ENCODE measurements around the gene SNX25. TPM values are rescaled to one million over a fixed set of nuclear protein-coding genes. Genes with fewer than 3 reads are reported as not detected.

Gene SNX25
- total and polyA plus RNA-seq, 8 donors = 2.6 to 36.8 (median 8.3) TPM

GRCh38 chr4:185408432-185408831 lies 199.0 kb downstream of the SNX25 start:
- Histone ChIP-seq H3K27ac (no peak overlapping the region), H3K4me3 (no peak overlapping the region), H3K4me1 (no peaks in the 10 kb centered on the region), H3K9me3 (no peaks in the 10 kb centered on the region), H3K36me3 (peaks cover 17 to 83% (median 80%) of the 10 kb centered on the region in 4 donors), H3K27me3 (no peaks in the 10 kb centered on the region)
- intact Hi-C loops (cut with DNase I; ENCODE audit: low total_unique reads) = no loop called here
- DNase-seq = no peak
- 91 to 95% (median 93%) methylated on average over 2 of the region's 2 CpGs for WGBS, 5 donors
- TF ChIP-seq POLR2A (IDR thresholded peaks at IDR 0.05) = no peak
- no peak for TF ChIP-seq POLR2AphosphoS5 (IDR thresholded peaks at IDR 0.05)
- no peak for TF ChIP-seq EP300 (IDR thresholded peaks at IDR 0.05)
- TF ChIP-seq, protein P1, sequence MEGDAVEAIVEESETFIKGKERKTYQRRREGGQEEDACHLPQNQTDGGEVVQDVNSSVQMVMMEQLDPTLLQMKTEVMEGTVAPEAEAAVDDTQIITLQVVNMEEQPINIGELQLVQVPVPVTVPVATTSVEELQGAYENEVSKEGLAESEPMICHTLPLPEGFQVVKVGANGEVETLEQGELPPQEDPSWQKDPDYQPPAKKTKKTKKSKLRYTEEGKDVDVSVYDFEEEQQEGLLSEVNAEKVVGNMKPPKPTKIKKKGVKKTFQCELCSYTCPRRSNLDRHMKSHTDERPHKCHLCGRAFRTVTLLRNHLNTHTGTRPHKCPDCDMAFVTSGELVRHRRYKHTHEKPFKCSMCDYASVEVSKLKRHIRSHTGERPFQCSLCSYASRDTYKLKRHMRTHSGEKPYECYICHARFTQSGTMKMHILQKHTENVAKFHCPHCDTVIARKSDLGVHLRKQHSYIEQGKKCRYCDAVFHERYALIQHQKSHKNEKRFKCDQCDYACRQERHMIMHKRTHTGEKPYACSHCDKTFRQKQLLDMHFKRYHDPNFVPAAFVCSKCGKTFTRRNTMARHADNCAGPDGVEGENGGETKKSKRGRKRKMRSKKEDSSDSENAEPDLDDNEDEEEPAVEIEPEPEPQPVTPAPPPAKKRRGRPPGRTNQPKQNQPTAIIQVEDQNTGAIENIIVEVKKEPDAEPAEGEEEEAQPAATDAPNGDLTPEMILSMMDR (IDR thresholded peaks at IDR 0.05) = no peak

GRCh38 chr4:185411849-185412248 lies 202.5 kb downstream of the SNX25 start:
- Histone ChIP-seq H3K36me3 (peaks cover 9 to 80% (median 71%) of the 10 kb centered on the region in 4 donors), H3K9me3 (no peaks in the 10 kb centered on the region), H3K27me3 (no peaks in the 10 kb centered on the region), H3K4me1 (no peaks in the 10 kb centered on the region), H3K27ac (no peak overlapping the region), H3K4me3 (no peak overlapping the region)
- no peak for DNase-seq
- TF ChIP-seq EP300 (IDR thresholded peaks at IDR 0.05) (no peak), POLR2AphosphoS5 (IDR thresholded peaks at IDR 0.05) (no peak), POLR2A (IDR thresholded peaks at IDR 0.05) (no peak)
- TF ChIP-seq, protein P1 (IDR thresholded peaks at IDR 0.05) = no peak
- intact Hi-C loops (cut with DNase I; ENCODE audit: low total_unique reads) = no loop called here
- 79 to 89% (median 84%) methylated on average over 5 of the region's 5 CpGs for WGBS, 5 donors

DNA sequence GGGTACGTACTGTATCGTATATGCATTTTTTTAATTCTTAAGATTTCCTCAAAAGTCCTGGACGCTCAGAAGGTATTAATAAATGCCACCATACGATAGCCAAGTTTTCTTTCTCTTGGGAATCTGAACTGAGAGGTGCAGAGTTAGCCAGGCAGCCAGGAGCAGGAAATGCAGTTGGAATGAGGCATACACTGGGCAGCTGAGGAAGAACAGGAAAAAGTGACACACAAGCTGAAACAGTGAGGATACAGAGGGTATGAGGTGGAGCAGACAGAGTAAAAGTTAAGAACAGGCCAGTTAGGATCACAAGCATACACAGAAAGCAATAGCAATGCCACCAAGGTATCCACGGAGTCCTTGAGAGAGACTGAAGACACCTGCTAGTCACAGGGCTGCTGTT lies 203.0 kb downstream of the SNX25 start:
- Histone ChIP-seq H3K4me3 (no peak overlapping the region), H3K4me1 (no peaks in the 10 kb centered on the region), H3K9me3 (no peaks in the 10 kb centered on the region), H3K27me3 (no peaks in the 10 kb centered on the region), H3K36me3 (peaks cover 9 to 80% (median 75%) of the 10 kb centered on the region in 4 donors), H3K27ac (no peak overlapping the region)
- no peak for DNase-seq
- TF ChIP-seq, protein P1 (IDR thresholded peaks at IDR 0.05) = no peak
- TF ChIP-seq POLR2A (IDR thresholded peaks at IDR 0.05) (no peak), POLR2AphosphoS5 (IDR thresholded peaks at IDR 0.05) (no peak), EP300 (IDR thresholded peaks at IDR 0.05) (no peak)
- intact Hi-C loops (cut with DNase I; ENCODE audit: low total_unique reads) = no loop called here
- WGBS, 5 donors = 87 to 92% (median 89%) methylated on average over 5 of the region's 5 CpGs

Other genes with a start within 250 kb of the SNX25 start
- not detected for gene HELT, start 191.1 kb upstream of the SNX25 start, total RNA-seq
- gene HELT, start 191.1 kb upstream of the SNX25 start, polyA plus RNA-seq = not detected
- 100 to 1,000 TPM in 1 of 5 donors, 10 to 100 TPM in 4; 10.7 to 140 (median 36.5) TPM for gene SLC25A4, start 66.3 kb upstream of the SNX25 start, total RNA-seq
- gene SLC25A4, start 66.3 kb upstream of the SNX25 start, polyA plus RNA-seq = 10 to 100 TPM; 39.9 to 46.4 (median 46.3) TPM
- 10 to 100 TPM in 4 of 5 donors, 1 to 10 TPM in 1; 8.7 to 39.8 (median 22.5) TPM for gene CFAP97, start 5.6 kb upstream of the SNX25 start, total RNA-seq
- 10 to 100 TPM in 1 of 3 donors, 1 to 10 TPM in 2; 4.8 to 11.0 (median 8.8) TPM for gene CFAP97, start 5.6 kb upstream of the SNX25 start, polyA plus RNA-seq
- gene LRP2BP, start 186.3 kb downstream of the SNX25 start, total RNA-seq = 1 to 10 TPM in 1 of 5 donors, under 1 TPM in 2, not detected in 2; 0.45 to 4.8 (median 0.58) TPM
- under 1 TPM in 2 of 3 donors, not detected in 1; 0.31 to 0.43 TPM for gene LRP2BP, start 186.3 kb downstream of the SNX25 start, polyA plus RNA-seq
- gene ANKRD37, start 187.2 kb downstream of the SNX25 start, total RNA-seq = 10 to 100 TPM in 2 of 5 donors, 1 to 10 TPM in 3; 1.2 to 21.0 (median 8.1) TPM
- gene ANKRD37, start 187.2 kb downstream of the SNX25 start, polyA plus RNA-seq = 10 to 100 TPM; 13.3 to 21.7 (median 18.6) TPM
- gene UFSP2, start 216.4 kb downstream of the SNX25 start, total RNA-seq = 10 to 100 TPM in 4 of 5 donors, not detected in 1; 12.3 to 56.2 (median 31.4) TPM
- gene UFSP2, start 216.4 kb downstream of the SNX25 start, polyA plus RNA-seq = 10 to 100 TPM; 20.3 to 28.1 (median 20.4) TPM

Data from stomach (tissue), 9 donors.